GM12891 (cell line): Measurements from ENCODE around the gene TSHR.

Experiments used
- DNase-seq: peaks from one replicate; pipeline ENCODE4 v3.0.0; 2011; ENCODE audit warnings: low spot score; ENCODE audit not compliant: insufficient read length
- FAIRE-seq: peaks from 2 replicates; lab custom pipeline; 2011; peaks lifted over from hg19 to GRCh38; lab: Jason Lieb, UNC
- PAX5 ChIP-seq: IDR thresholded peaks from 2 replicates; pipeline ENCODE4 v1.6.1; 2011; ENCODE audit warnings: low read length, moderate library complexity, mild to moderate bottlenecking; ENCODE audit not compliant: insufficient read depth, severe bottlenecking
- POLR2A ChIP-seq: IDR thresholded peaks from 2 replicates; pipeline ENCODE4 v1.6.1; 2011; ENCODE audit warnings: low read depth, low read length, control low read depth
- POLR2AphosphoS5 ChIP-seq: IDR thresholded peaks from 2 replicates; pipeline ENCODE4 v1.6.1; 2011; ENCODE audit warnings: low read depth, low read length, control low read depth
- POU2F2 ChIP-seq: IDR thresholded peaks from 2 replicates; pipeline ENCODE4 v1.6.1; 2011; ENCODE audit warnings: low read depth, mild to moderate bottlenecking, control low read depth, low read length, moderate library complexity
- SPI1 ChIP-seq: IDR thresholded peaks from 2 replicates; pipeline ENCODE4 v1.6.1; 2011; ENCODE audit warnings: low read depth, low read length, control low read depth
- TAF1 ChIP-seq: IDR thresholded peaks from 2 replicates; pipeline ENCODE4 v1.6.1; 2011; ENCODE audit warnings: low read depth, low read length, control low read depth

Gene TSHR

DNA sequence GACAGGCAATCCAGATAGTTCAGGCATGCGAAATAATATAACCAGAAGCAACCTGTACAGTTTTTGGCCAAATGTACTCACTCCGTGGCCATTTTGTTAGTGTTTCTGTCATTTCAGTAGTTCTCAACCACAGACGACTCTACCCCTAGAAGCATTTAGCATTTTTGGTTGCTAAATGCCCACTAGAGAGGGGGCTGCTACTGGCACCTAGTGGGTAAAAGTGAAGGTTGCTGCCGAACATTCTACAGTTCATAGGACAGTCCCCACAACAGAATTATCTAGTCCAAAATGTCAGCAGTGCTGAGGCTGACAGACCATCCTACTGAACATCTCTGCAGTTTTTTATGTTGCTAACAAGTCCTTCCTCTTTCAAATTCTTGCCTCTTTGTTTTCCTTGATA is 107.4 kb downstream of the TSHR start:
- no peak for DNase-seq
- TF ChIP-seq TAF1 (no peak), PAX5 (no peak), POLR2AphosphoS5 (no peak), SPI1 (no peak), POLR2A (no peak), POU2F2 (no peak)
- no peak for FAIRE-seq

DNA sequence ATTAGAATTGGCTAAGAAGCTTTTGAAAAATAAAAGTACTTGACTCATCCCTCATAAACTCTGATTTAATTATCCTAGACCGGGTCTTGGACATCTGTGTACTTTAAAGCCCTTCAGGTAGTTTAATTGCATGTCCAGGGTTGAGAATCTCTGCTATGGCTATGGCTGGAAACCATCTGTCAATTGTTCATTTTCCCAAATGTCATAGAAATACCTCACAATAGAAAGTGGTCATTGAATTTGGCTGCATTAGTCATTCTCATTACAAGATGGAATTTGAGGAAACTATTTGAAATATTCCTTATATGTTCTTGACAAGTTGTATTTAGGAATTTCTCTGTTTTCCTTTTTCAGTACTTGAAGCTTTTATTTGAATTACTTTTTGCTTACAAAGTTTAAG is 111.3 kb downstream of the TSHR start:
- TF ChIP-seq POU2F2: no peak
- no peak for TF ChIP-seq TAF1
- TF ChIP-seq SPI1: no peak
- no peak for TF ChIP-seq POLR2AphosphoS5
- no peak for TF ChIP-seq PAX5
- no peak for TF ChIP-seq POLR2A
- DNase-seq (no peak), FAIRE-seq (no peak)

DNA sequence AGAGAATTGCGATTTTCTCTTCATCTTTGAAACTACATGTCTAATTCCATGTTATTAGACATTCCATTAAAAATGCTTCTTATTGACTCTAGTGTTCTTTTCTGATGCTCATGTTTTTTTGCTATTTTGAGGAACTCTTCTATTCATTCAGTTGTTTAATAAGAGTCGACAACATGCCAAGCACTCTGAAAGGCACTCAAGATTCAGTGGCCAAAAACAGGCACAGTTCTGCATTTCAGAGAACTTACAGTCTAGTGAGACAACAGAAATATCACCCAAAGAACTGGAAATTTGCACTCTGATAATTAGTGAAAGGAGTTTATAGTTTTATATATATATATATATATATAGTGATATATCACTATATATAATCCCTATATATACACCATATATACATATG is 111.7 kb downstream of the TSHR start:
- TF ChIP-seq POLR2AphosphoS5: no peak
- DNase-seq (no peak), FAIRE-seq (no peak)

DNA sequence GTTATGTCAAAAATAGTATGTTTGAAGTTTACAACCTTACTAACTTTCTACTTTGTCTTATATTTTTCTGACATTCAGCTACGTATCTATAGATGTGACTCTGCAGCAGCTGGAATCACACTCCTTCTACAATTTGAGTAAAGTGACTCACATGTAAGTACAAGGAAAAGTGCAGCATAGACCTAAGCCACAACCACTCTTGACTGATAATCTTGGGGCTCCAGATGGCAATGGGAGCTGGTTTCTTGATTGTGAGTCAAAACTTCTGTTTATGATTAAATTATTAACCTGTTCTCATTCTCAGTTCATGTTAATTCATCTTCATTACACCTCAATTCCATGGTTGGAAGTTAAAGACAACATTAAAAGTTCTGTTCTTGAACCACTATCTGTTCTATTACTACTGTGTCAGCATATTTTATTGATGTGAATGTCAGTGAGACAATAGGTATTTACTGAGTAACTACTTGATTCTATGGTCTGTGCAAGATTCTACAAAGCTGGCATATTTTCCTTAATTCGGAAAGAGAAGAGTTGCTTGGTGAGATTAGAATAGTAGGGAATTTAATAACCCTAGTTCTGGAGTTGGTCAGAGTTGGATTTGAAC is 112.9 kb downstream of the TSHR start:
- TF ChIP-seq PAX5: no peak
- no peak for TF ChIP-seq POLR2AphosphoS5
- TF ChIP-seq SPI1: no peak
- no peak for TF ChIP-seq POLR2A
- no peak for FAIRE-seq

DNA sequence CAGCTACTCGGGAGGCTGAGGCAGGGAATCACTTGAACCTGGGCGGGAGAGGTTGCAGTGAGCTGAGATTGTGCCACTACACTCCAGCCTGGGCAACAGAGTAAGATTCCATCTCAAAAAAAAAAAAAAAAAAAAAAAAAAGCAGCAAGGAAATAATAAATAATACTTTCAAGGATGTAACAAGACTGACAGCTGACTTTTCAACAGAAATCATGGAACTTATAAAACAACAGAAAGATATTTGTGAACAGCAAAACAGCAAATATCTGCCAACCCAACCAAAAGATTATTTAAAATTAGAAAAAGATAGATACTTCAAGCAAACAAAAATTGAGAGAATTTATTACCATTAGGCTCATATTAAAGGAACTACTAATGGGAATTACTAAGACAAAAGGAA is 115.1 kb downstream of the TSHR start:
- FAIRE-seq (no peak), DNase-seq (no peak)
- TF ChIP-seq TAF1 (no peak), POU2F2 (no peak), SPI1 (no peak), PAX5 (no peak), POLR2A (no peak), POLR2AphosphoS5 (no peak)

More for the DNA sequence above, 112.9 kb downstream of the TSHR start:
- DNase-seq: no peak

DNA sequence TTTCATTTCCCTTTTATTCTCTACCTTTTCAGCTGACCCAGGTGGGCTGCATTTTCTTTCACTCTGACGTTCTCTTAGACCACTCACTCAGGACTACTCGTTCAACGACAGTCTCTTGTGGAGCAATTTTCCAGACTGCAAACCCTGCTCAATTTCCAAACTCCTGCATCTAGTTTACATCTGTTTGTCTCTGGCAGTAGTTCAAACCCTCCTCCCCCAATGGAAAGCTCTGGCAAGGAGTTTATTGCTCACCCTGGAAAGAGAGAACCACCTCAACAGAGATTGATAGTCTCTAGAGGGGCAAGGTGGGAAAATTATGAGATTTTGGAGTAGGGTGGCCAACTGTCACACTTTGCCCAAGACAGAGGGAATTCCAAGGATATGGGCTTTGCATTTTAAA is 130.2 kb downstream of the TSHR start:
- FAIRE-seq (no peak), DNase-seq (no peak)
- TF ChIP-seq PAX5 (no peak), POLR2AphosphoS5 (no peak)

DNA sequence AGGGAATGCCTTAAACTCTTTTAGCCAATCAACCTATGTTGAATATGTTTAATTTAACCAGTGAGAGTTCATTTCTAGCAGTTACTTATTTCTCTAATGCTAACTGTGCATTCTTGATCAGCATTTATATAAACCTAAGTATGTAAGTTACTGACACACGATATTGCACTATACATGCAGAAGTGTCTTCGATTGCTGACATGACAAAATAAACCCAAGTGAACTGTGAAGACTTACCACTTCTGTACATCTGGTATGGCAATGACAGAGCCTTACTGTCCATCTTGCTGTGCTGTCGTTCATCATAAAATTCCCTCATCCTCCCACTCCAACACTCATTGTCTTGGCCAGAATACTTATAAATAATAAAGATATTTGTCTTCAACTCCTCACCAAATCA is 131.8 kb downstream of the TSHR start:
- DNase-seq (no peak), FAIRE-seq (no peak)
- TF ChIP-seq POLR2A: no peak
- TF ChIP-seq PAX5: no peak
- TF ChIP-seq POLR2AphosphoS5: no peak

DNA sequence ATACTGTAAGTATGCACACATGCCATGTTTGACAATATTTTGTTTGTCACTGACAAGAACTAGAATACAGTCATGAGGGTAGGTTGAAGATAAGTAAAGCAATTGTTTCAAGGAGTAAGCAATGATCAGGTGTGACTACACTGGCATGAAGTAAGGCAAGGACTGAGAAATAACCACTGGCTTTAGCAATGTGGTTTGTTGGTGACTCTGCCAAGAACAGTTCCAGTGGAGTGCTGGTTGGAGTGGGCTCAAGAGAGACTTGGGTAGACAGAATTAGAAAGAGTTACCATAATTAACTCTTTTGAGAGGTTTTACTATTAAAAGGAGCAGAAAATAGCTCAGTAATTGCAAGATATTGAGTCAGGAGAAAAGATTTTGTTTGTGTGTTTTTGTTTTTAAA is 135.7 kb downstream of the TSHR start:
- TF ChIP-seq SPI1: no peak
- TF ChIP-seq PAX5: no peak
- no peak for TF ChIP-seq TAF1
- no peak for TF ChIP-seq POLR2A
- TF ChIP-seq POU2F2: no peak
- FAIRE-seq (no peak), DNase-seq (no peak)

DNA sequence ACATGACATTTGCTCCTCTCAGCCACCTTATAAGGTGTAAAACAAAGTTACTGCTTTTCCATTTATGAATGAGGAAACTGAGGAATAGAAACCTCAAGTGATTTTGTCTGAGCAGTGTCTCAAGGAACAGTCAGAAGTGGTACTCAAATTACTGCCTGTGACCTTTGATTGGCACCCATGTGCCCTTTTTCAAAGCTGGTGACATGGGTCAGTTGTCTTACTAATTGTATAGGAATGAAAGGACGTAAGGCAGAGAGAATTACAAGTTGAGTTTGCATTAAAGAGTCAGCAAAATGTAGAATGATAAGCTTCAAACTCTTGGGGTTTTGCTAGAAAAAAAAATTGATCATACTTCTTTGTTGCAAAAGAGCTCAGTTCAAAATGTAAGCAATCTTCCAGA is 136.2 kb downstream of the TSHR start:
- TF ChIP-seq PAX5: no peak
- no peak for TF ChIP-seq POLR2AphosphoS5
- TF ChIP-seq POLR2A: no peak
- TF ChIP-seq TAF1: no peak
- no peak for TF ChIP-seq SPI1
- no peak for TF ChIP-seq POU2F2
- FAIRE-seq (no peak), DNase-seq (no peak)

DNA sequence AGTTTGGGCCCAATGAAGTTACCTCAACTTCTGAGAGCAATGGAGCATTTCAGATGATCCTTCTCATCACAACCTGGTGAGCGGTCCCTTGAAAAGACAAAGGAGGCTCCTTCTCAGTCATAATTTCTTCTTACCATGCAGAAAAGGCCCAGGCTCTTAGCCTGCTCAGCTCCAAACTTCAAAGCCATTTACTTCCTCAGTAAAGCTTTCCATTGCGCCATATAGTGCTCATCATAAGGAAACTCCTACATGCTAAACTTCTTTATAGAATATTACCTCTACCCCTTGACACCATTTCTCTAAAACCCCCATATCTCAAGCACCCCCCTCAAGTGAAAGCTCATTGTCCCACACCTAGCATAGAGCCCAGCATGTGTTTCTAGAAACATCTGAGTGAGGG is 138.2 kb downstream of the TSHR start:
- DNase-seq (no peak), FAIRE-seq (no peak)
- no peak for TF ChIP-seq POU2F2
- no peak for TF ChIP-seq SPI1
- TF ChIP-seq TAF1: no peak
- no peak for TF ChIP-seq POLR2AphosphoS5
- no peak for TF ChIP-seq PAX5
- TF ChIP-seq POLR2A: no peak
